GM21528 (cell line): ENCODE data around the gene MZT2B.
A peak's percentile ranks its signal among the peaks of the same experiment; 100 is the strongest.
"Not testable (repeated sequence)": the region's sequence is repeated elsewhere in the genome, so short reads cannot be mapped to it uniquely, and the experiment has no call there.

Experiments used
- ATAC-seq: cut with Tn5 transposase; IDR thresholded peaks from one replicate; pipeline ENCODE4 v1.9.1; 2021; ENCODE audit warnings: mild to moderate bottlenecking, moderate library complexity; ENCODE audit not compliant: unreplicated experiment, low FRiP score

MZT2B gene

GRCh38 chr2:130169163-130169562, 12.9 kb upstream of the MZT2B start:
- ATAC-seq: not testable (repeated sequence)

GRCh38 chr2:130169896-130170295, 12.2 kb upstream of the MZT2B start:
- ATAC-seq: no peak

- not testable (repeated sequence) for ATAC-seq
Observed at GRCh38 chr2:130174866-130175265, 7.2 kb upstream of the MZT2B start.

- ATAC-seq: peak; percentile 1
Observed at GRCh38 chr2:130180404-130181324, 1.4 kb upstream of the MZT2B start.

- peak; percentile 56 for ATAC-seq
Observed at GRCh38 chr2:130181325-130181879, 660 bp upstream of the MZT2B start, which contains the start of gene SMPD4. Gene SMPD4, minus strand, starts transcription at chr2:130181602. Its CDS starts 5,010 bp downstream, at chr2:130176592.

- not testable (repeated sequence) for ATAC-seq
Observed at GRCh38 chr2:130182826-130183511, 907 bp downstream of the MZT2B start.

GRCh38 chr2:130183512-130184373, 1.7 kb downstream of the MZT2B start:
- ATAC-seq: no peak

- no peak for ATAC-seq
Observed at GRCh38 chr2:130185436-130185835, 3.4 kb downstream of the MZT2B start.

- ATAC-seq: no peak
Observed at GRCh38 chr2:130185896-130186295, 3.8 kb downstream of the MZT2B start.

GRCh38 chr2:130186391-130186790, 4.3 kb downstream of the MZT2B start:
- no peak for ATAC-seq

- ATAC-seq: no peak
Observed at GRCh38 chr2:130187268-130187667, 5.2 kb downstream of the MZT2B start.

- ATAC-seq: not testable (repeated sequence)
Observed at GRCh38 chr2:130187859-130188792, 6.1 kb downstream of the MZT2B start.

- not testable (repeated sequence) for ATAC-seq
Observed at GRCh38 chr2:130188958-130189357, 6.9 kb downstream of the MZT2B start.

- no peak for ATAC-seq
Observed at GRCh38 chr2:130190237-130190636, 8.2 kb downstream of the MZT2B start.

- not testable (repeated sequence) for ATAC-seq
Observed at GRCh38 chr2:130191319-130191718, 9.3 kb downstream of the MZT2B start.

- ATAC-seq: not testable (repeated sequence)
Observed at GRCh38 chr2:130192451-130192850, 10.4 kb downstream of the MZT2B start.

GRCh38 chr2:130193824-130194223, 11.8 kb downstream of the MZT2B start:
- not testable (repeated sequence) for ATAC-seq

GRCh38 chr2:130195089-130195635, 13.1 kb downstream of the MZT2B start:
- ATAC-seq: not testable (repeated sequence)

GRCh38 chr2:130196052-130196451, 14.0 kb downstream of the MZT2B start:
- ATAC-seq: not testable (repeated sequence)
